Uterus (tissue), 2 donors: ENCODE data around the gene TRMT44.

ENCODE experiments used
- CTCF ChIP-seq, 4 experiments: fragments of 200-600 bp in 2 of 4; fragments of 450-650 bp in 2 of 4; sonication (generic) in 2 of 4; IDR thresholded peaks; one replicate each; pipeline ENCODE4 v1.5.1; 2016 to 2019; ENCODE audit warnings: antibody characterized with exemption in 4 of 4, mild to moderate bottlenecking in 2 of 4, moderate library complexity in 1 of 4
- POLR2A ChIP-seq, 2 donors: fragments of 450-650 bp; IDR thresholded peaks; one replicate each; pipeline ENCODE4 v1.6.1; 2016; ENCODE audit warnings: antibody characterized with exemption in 2 of 2, mild to moderate bottlenecking in 1 of 2, moderate library complexity in 1 of 2

GRCh38 chr4:8457646-8458252 is 17.2 kb downstream of the TRMT44 start:
- no peak for TF ChIP-seq CTCF (IDR thresholded peaks at IDR 0.05)
- TF ChIP-seq POLR2A (IDR thresholded peaks at IDR 0.05): no peak
